GM19099 (cell line): ENCODE results near the gene RCAN2.

Experiments
- POLR2A ChIP-seq: IDR thresholded peaks from 3 replicates; pipeline ENCODE4 v1.6.1; 2011; ENCODE audit warnings: low read depth; ENCODE audit not compliant: insufficient read length; ENCODE audit errors: extremely low read depth

RCAN2 gene

GRCh38 chr6:46254946-46255345 is 236.3 kb downstream of the RCAN2 start:
- no peak for TF ChIP-seq POLR2A

- TF ChIP-seq POLR2A: no peak
Observed at GRCh38 chr6:46254331-46254730, 236.9 kb downstream of the RCAN2 start.

GRCh38 chr6:46251583-46252339 is 239.5 kb downstream of the RCAN2 start:
- TF ChIP-seq POLR2A: no peak

- no peak for TF ChIP-seq POLR2A
Observed at GRCh38 chr6:46248143-46248542, 243.1 kb downstream of the RCAN2 start.

GRCh38 chr6:46246727-46247126 is 244.5 kb downstream of the RCAN2 start:
- no peak for TF ChIP-seq POLR2A

- no peak for TF ChIP-seq POLR2A
Observed at GRCh38 chr6:46246081-46246480, 245.2 kb downstream of the RCAN2 start.

- TF ChIP-seq POLR2A: no peak
Observed at GRCh38 chr6:46244670-46245069, 246.6 kb downstream of the RCAN2 start.

GRCh38 chr6:46243754-46244153 is 247.5 kb downstream of the RCAN2 start:
- no peak for TF ChIP-seq POLR2A

- no peak for TF ChIP-seq POLR2A
Observed at GRCh38 chr6:46242921-46243320, 248.3 kb downstream of the RCAN2 start.

GRCh38 chr6:46240866-46241565 is 250.2 kb downstream of the RCAN2 start:
- TF ChIP-seq POLR2A: no peak

GRCh38 chr6:46236752-46237151 is 254.5 kb downstream of the RCAN2 start:
- TF ChIP-seq POLR2A: no peak

- TF ChIP-seq POLR2A: no peak
Observed at GRCh38 chr6:46235242-46235641, 256.0 kb downstream of the RCAN2 start.

GRCh38 chr6:46234700-46235099 is 256.5 kb downstream of the RCAN2 start:
- TF ChIP-seq POLR2A: no peak

GRCh38 chr6:46234156-46234556 is 257.1 kb downstream of the RCAN2 start:
- TF ChIP-seq POLR2A: no peak

- TF ChIP-seq POLR2A: no peak
Observed at GRCh38 chr6:46233129-46233528, 258.1 kb downstream of the RCAN2 start.

GRCh38 chr6:46222286-46222685 is 269.0 kb downstream of the RCAN2 start:
- TF ChIP-seq POLR2A: no peak
